K562 (cell line): ENCODE measurements around the gene CCND3. TPM values are rescaled to one million over a fixed set of nuclear protein-coding genes. Genes with fewer than 3 reads are reported as not detected.

Experiments used
- ARID1B ChIP-seq: fragments of 450-650 bp; IDR thresholded peaks from 2 replicates; pipeline ENCODE4 v1.6.1; 2016; ENCODE audit warnings: antibody characterized with exemption, mild to moderate bottlenecking, inconsistent platforms
- BACH1 ChIP-seq: fragments of 200-800 bp; sonication (Bioruptor generic); IDR thresholded peaks from 2 replicates; pipeline ENCODE4 v1.6.1; 2016; ENCODE audit warnings: missing genetic modification characterization, missing compliant biosample characterization
- CREB3L1 ChIP-seq: fragments of 450-650 bp; IDR thresholded peaks from 2 replicates; pipeline ENCODE4 v1.6.1; 2014; ENCODE audit warnings: low read depth, mild to moderate bottlenecking, moderate library complexity, borderline replicate concordance
- ELF4 ChIP-seq: fragments of 450-650 bp; formaldehyde crosslinking; IDR thresholded peaks from 2 replicates; pipeline ENCODE4 v1.4.0; 2022; ENCODE audit warnings: missing genetic modification characterization
- ELK1 ChIP-seq: sonication (generic); formaldehyde crosslinking; IDR thresholded peaks from 2 replicates; pipeline ENCODE4 v1.8.1; 2022; ENCODE audit warnings: missing genetic modification reagents
- GATAD2B ChIP-seq: fragments of 450-650 bp; IDR thresholded peaks from 2 replicates; pipeline ENCODE4 v1.6.1; 2017; ENCODE audit warnings: mild to moderate bottlenecking, borderline replicate concordance
- HDAC6 ChIP-seq: IDR thresholded peaks from 2 replicates; pipeline ENCODE4 v1.6.1; 2012; ENCODE audit warnings: low read depth, mild to moderate bottlenecking, control low read depth, inconsistent platforms, low read length, moderate library complexity
- HLTF ChIP-seq: fragments of 450-650 bp; IDR thresholded peaks from 2 replicates; pipeline ENCODE4 v1.6.1; 2016
- KDM2B ChIP-seq: fragments of 250-450 bp; sonication (Bioruptor Pico); IDR thresholded peaks from 2 replicates; pipeline ENCODE4 v1.8.0; 2021; ENCODE audit warnings: mild to moderate bottlenecking, moderate library complexity
- MAFK ChIP-seq: IDR thresholded peaks from 2 replicates; pipeline ENCODE4 v1.6.1; 2011; ENCODE audit warnings: low read length, improper control_type of control experiment
- MED1 ChIP-seq: sonication (generic); formaldehyde crosslinking; IDR thresholded peaks from 2 replicates; pipeline ENCODE4 v1.8.1; 2023; ENCODE audit warnings: missing genetic modification reagents, borderline replicate concordance
- MITF ChIP-seq: IDR thresholded peaks from 2 replicates; pipeline ENCODE4 v1.6.1; 2014; ENCODE audit warnings: antibody characterized with exemption
- NFATC3 ChIP-seq: fragments of 450-650 bp; IDR thresholded peaks from 2 replicates; pipeline ENCODE4 v1.6.1; 2017; ENCODE audit warnings: mild to moderate bottlenecking
- NFIC ChIP-seq: fragments of 450-650 bp; IDR thresholded peaks from 2 replicates; pipeline ENCODE4 v1.6.1; 2017; ENCODE audit warnings: mild to moderate bottlenecking, inconsistent platforms
- OTX1 ChIP-seq: fragments of 450-650 bp; formaldehyde crosslinking; IDR thresholded peaks from 2 replicates; pipeline ENCODE4 v1.4.0; 2022; ENCODE audit warnings: mild to moderate bottlenecking
- SREBF1 ChIP-seq: fragments of 150-350 bp; IDR thresholded peaks from 2 replicates; pipeline ENCODE4 v1.6.1; 2014; ENCODE audit warnings: antibody characterized with exemption, low read depth, low read length, borderline replicate concordance
- TOE1 ChIP-seq, 2 experiments: fragments of 450-650 bp in 1 of 2; sonication (generic) in 1 of 2; formaldehyde crosslinking in 1 of 2; IDR thresholded peaks; 2 replicates each; pipeline versions ENCODE4 v1.7.1 to v1.8.0; 2016 to 2022; ENCODE audit warnings: borderline replicate concordance in 2 of 2, mild to moderate bottlenecking in 2 of 2, antibody characterized with exemption in 1 of 2, inconsistent platforms in 1 of 2, low read depth in 1 of 2, missing genetic modification reagents in 1 of 2, moderate library complexity in 1 of 2
- ZFX ChIP-seq: sonication (generic); formaldehyde crosslinking; IDR thresholded peaks from 2 replicates; pipeline ENCODE4 v1.8.0; 2022; ENCODE audit warnings: mild to moderate bottlenecking, missing genetic modification reagents, moderate library complexity
- ZNF124 ChIP-seq: sonication (generic); formaldehyde crosslinking; IDR thresholded peaks from 2 replicates; pipeline ENCODE4 v1.8.1; 2022; ENCODE audit warnings: missing genetic modification reagents
- ZNF224 ChIP-seq: sonication (generic); formaldehyde crosslinking; IDR thresholded peaks from 2 replicates; pipeline ENCODE4 v1.8.0; 2022; ENCODE audit warnings: mild to moderate bottlenecking, missing genetic modification reagents
- ZNF253 ChIP-seq: fragments of 250-450 bp; sonication (Bioruptor Pico); conservative IDR thresholded peaks from 2 replicates; pipeline ENCODE4 v1.6.1; 2021; ENCODE audit warnings: mild to moderate bottlenecking
- ZNF263 ChIP-seq: sonication (generic); formaldehyde crosslinking; IDR thresholded peaks from 2 replicates; pipeline ENCODE4 v1.8.0; 2022; ENCODE audit warnings: mild to moderate bottlenecking, missing genetic modification reagents, borderline replicate concordance
- ZNF3 ChIP-seq: fragments of 250-450 bp; sonication (Bioruptor Pico); IDR thresholded peaks from 2 replicates; pipeline ENCODE4 v1.5.0; 2021; ENCODE audit warnings: mild to moderate bottlenecking, moderate library complexity
- ZNF696 ChIP-seq: fragments of 250-450 bp; sonication (Bioruptor Pico); conservative IDR thresholded peaks from 2 replicates; pipeline ENCODE4 v1.4.0; 2020; ENCODE audit warnings: mild to moderate bottlenecking, moderate library complexity
- polyA plus RNA-seq, 8 experiments: library from polyadenylated mRNA; depleted of rRNA in 4 of 8; stranded (reverse) in 5 of 8; unstranded in 3 of 8; fragments of >200 nt; fragmentation: Nextera tagmentation in 2 of 8; fragmentation: Illumina TruSeq in 1 of 8; extraction: Ambion mirVana in 2 of 8; extraction: Trizol in 1 of 8; gene quantifications; 2 replicates each; pipeline versions ENCODE4 v1.2.1 to v1.2.3, GENCODE V29; 2011 to 2014; ENCODE audit warnings: inconsistent platforms in 1 of 8, missing spikeins in 1 of 8
- total RNA-seq, 7 experiments: library from RNA; depleted of rRNA in 6 of 7; stranded (reverse); fragments of >200 nt in 6 of 7; fragmentation: Illumina TruSeq in 2 of 7; extraction: Trizol in 2 of 7; gene quantifications; 2 replicates each; pipeline versions ENCODE4 v1.2.1 to v1.2.3, GENCODE V29; 2011 to 2021; ENCODE audit warnings: low replicate concordance in 1 of 7

Gene CCND3
- total and polyA plus RNA-seq, 9 of the 15 experiments (the other 6 are each of a cell fraction or from before 2014, with no cell fraction given) = 21.5 to 204 (median 97.4) TPM

- TF ChIP-seq TOE1 (IDR thresholded peaks at IDR 0.05; ENCODE audit: borderline replicate concordance) (peak; percentile 45; the same call in 1 of the 2 replicates), TOE1 (CRISPR knock-in tag; IDR thresholded peaks at IDR 0.05; ENCODE audit: borderline replicate concordance, low read depth) (no peak), MED1 (no peak), ZNF124 (no peak), ZNF696 (CRISPR knock-in tag) (no peak), ZNF3 (CRISPR knock-in tag) (no peak), ZNF224 (CRISPR knock-in tag) (no peak), GATAD2B (no peak; the same call in 1 of the 2 replicates), HDAC6 (no peak), ZNF263 (0 out of 2 replicates have a peak, but pooled peaks have one; percentile 8), ELF4 (CRISPR knock-in tag) (peak; percentile 9; the same call in 1 of the 2 replicates), CREB3L1 (no peak), MAFK (no peak), MITF (no peak), SREBF1 (no peak), ARID1B (peak; percentile 94), ZFX (peak; percentile 72), KDM2B (CRISPR knock-in tag) (no peak), NFIC (peak; percentile 57), ELK1 (CRISPR knock-in tag) (no peak), OTX1 (CRISPR knock-in tag) (0 out of 2 replicates have a peak, but pooled peaks have one; percentile 67), BACH1 (no peak; the same call in 1 of the 2 replicates), HLTF (no peak), NFATC3 (no peak), ZNF253 (CRISPR knock-in tag) (no peak)
These were observed 2.3 kb downstream of the CCND3 start (continued) for GRCh38 chr6:41939176-41939847.
